Liver (tissue), 3 donors: ENCODE measurements around the gene GPRC5D.

ENCODE experiments used
- ATF3 ChIP-seq: IDR thresholded peaks from 2 replicates; pipeline ENCODE4 v1.6.1; 2016; ENCODE audit warnings: antibody characterized with exemption
- CTCF ChIP-seq: fragments of 150-350 bp; IDR thresholded peaks from 2 replicates; pipeline ENCODE4 v1.5.1; 2017; ENCODE audit warnings: improper control_type of control experiment, low read depth, low read length; ENCODE audit not compliant: missing input control
- EGR1 ChIP-seq, 2 donors: IDR thresholded peaks; 2 replicates each; pipeline ENCODE4 v1.6.1; 2016 to 2018; ENCODE audit warnings: antibody characterized with exemption in 2 of 2, low read depth in 2 of 2
- HNF4G ChIP-seq: IDR thresholded peaks from 2 replicates; pipeline ENCODE4 v1.6.1; 2016; ENCODE audit warnings: antibody characterized with exemption
- JUND ChIP-seq, 2 donors: IDR thresholded peaks; 2 replicates each; pipeline ENCODE4 v1.6.1; 2016; ENCODE audit warnings: antibody characterized with exemption in 2 of 2
- MAX ChIP-seq: IDR thresholded peaks from 2 replicates; pipeline ENCODE4 v1.6.1; 2016; ENCODE audit warnings: antibody characterized with exemption
- RAD21 ChIP-seq, 2 donors: IDR thresholded peaks; 2 replicates each; pipeline ENCODE4 v1.6.1; 2016; ENCODE audit warnings: antibody characterized with exemption in 2 of 2, mild to moderate bottlenecking in 2 of 2
- REST ChIP-seq: IDR thresholded peaks from 2 replicates; pipeline ENCODE4 v1.6.1; 2016; ENCODE audit warnings: antibody characterized with exemption, mild to moderate bottlenecking
- TAF1 ChIP-seq: conservative IDR thresholded peaks from 2 replicates; pipeline ENCODE4 v1.6.1; 2016; ENCODE audit warnings: antibody characterized with exemption, mild to moderate bottlenecking
- YY1 ChIP-seq: IDR thresholded peaks from 2 replicates; pipeline ENCODE4 v1.6.1; 2016; ENCODE audit warnings: antibody characterized with exemption, mild to moderate bottlenecking
- ZBTB33 ChIP-seq: IDR thresholded peaks from 2 replicates; pipeline ENCODE4 v1.6.1; 2016; ENCODE audit warnings: antibody characterized with exemption
- donor health status: healthy.
- donor health status: healthy.

- TF ChIP-seq CTCF (no peak), RAD21 (IDR thresholded peaks at IDR 0.05) (no peak), ATF3 (no peak), MAX (no peak), REST (no peak), YY1 (no peak), TAF1 (no peak), JUND (IDR thresholded peaks at IDR 0.05) (no peak), ZBTB33 (no peak), HNF4G (no peak), EGR1 (IDR thresholded peaks at IDR 0.05; ENCODE audit: low read depth in 2 of 2) (no peak)
Observed at GRCh38 chr12:12939888-12940287, 12.1 kb downstream of the GPRC5D start.
